Frontal cortex (tissue), 4 donors: ENCODE results near the gene KIF27. TPM values are rescaled to one million over a fixed set of nuclear protein-coding genes. Genes with fewer than 3 reads are reported as not detected.
"Not testable (repeated sequence)": the region's sequence is repeated elsewhere in the genome, so short reads cannot be mapped to it uniquely, and the experiment has no call there.

Experiments used
- DNase-seq, 2 donors: peaks; one replicate each; pipeline ENCODE4 v3.0.0; 2012; ENCODE audit warnings: low spot score in 2 of 2
- FAIRE-seq: peaks from 2 replicates; lab custom pipeline; 2012; peaks lifted over from hg19 to GRCh38; lab: Jason Lieb, UNC
- total RNA-seq: library from RNA; depleted of rRNA; stranded (reverse); fragments of >200 nt; gene quantifications from one replicate; pipeline ENCODE4 v1.2.3, GENCODE V29; 2014
- donor health status: control.
- donor health status: control.
- donor health status: control.

The KIF27 gene, protein sequence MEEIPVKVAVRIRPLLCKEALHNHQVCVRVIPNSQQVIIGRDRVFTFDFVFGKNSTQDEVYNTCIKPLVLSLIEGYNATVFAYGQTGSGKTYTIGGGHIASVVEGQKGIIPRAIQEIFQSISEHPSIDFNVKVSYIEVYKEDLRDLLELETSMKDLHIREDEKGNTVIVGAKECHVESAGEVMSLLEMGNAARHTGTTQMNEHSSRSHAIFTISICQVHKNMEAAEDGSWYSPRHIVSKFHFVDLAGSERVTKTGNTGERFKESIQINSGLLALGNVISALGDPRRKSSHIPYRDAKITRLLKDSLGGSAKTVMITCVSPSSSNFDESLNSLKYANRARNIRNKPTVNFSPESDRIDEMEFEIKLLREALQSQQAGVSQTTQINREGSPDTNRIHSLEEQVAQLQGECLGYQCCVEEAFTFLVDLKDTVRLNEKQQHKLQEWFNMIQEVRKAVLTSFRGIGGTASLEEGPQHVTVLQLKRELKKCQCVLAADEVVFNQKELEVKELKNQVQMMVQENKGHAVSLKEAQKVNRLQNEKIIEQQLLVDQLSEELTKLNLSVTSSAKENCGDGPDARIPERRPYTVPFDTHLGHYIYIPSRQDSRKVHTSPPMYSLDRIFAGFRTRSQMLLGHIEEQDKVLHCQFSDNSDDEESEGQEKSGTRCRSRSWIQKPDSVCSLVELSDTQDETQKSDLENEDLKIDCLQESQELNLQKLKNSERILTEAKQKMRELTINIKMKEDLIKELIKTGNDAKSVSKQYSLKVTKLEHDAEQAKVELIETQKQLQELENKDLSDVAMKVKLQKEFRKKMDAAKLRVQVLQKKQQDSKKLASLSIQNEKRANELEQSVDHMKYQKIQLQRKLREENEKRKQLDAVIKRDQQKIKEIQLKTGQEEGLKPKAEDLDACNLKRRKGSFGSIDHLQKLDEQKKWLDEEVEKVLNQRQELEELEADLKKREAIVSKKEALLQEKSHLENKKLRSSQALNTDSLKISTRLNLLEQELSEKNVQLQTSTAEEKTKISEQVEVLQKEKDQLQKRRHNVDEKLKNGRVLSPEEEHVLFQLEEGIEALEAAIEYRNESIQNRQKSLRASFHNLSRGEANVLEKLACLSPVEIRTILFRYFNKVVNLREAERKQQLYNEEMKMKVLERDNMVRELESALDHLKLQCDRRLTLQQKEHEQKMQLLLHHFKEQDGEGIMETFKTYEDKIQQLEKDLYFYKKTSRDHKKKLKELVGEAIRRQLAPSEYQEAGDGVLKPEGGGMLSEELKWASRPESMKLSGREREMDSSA (N-terminal part only)
- 15.1 TPM for total RNA-seq

- FAIRE-seq (no peak), DNase-seq (peak; percentile 89 to 95)
These were observed at the start of gene KIF27 for GRCh38 chr9:83920927-83921707. Gene KIF27 (minus strand): TSS chr9:83921432. CDS start chr9:83915591, 5,841 bp downstream.

DNA sequence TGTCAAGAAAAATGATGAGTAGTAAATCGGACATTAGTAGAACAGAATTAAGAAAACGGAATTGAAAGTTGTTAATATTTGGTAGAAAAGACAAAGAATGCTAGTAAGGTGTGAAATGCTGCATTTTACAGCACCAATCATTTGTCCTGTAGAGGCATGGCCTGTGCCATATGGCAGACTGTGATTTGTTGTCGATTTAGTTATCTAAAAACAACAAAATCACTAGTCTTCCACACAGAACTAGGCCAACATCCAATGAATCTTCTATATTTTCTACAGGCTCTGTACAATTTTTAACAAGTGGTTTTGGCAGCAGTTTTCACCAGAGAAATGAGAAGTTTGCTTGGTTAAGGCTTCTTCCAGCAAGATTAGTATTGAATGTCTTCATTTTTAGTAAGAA, 48.4 kb upstream of the KIF27 start:
- FAIRE-seq (no peak), DNase-seq (no peak)

DNA sequence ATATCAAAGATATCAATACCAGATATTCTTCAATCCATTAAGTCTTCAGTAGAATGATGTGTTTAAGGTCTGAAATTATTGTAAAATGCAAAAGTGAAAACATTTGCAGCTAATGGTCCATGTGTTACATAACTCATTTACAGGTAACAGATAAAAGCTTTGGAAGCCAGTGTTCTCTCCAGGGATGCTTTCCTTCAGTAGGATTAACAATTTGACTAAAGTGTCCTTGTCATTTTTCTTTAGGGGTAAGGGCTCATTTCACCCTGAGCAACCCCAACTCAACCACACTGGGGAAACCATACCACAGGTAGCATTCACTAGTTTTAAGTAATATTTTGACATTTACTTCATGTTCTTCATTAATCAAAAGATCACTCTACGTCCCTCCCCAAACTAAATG, 45.8 kb upstream of the KIF27 start:
- DNase-seq, result no peak
- no peak for FAIRE-seq

DNA sequence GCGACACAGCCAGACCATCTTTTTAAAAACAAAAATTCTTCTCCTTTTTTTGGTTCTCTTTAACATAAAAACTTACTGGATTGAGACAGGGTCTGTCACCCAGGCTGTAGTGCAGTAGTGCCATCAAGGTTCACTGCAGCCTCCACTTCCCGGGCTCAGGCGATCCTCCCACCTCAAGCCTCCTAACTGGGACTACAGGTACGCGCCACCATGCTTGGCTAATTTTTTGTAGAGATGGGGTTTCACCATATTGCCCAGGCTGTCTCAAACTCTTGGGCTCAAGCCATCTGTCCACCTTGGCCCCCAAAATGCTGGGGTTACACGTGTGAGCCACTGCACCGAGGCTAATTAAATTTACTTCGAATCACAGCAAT, 45.0 kb upstream of the KIF27 start:
- no peak for FAIRE-seq
- DNase-seq, result no peak

DNA sequence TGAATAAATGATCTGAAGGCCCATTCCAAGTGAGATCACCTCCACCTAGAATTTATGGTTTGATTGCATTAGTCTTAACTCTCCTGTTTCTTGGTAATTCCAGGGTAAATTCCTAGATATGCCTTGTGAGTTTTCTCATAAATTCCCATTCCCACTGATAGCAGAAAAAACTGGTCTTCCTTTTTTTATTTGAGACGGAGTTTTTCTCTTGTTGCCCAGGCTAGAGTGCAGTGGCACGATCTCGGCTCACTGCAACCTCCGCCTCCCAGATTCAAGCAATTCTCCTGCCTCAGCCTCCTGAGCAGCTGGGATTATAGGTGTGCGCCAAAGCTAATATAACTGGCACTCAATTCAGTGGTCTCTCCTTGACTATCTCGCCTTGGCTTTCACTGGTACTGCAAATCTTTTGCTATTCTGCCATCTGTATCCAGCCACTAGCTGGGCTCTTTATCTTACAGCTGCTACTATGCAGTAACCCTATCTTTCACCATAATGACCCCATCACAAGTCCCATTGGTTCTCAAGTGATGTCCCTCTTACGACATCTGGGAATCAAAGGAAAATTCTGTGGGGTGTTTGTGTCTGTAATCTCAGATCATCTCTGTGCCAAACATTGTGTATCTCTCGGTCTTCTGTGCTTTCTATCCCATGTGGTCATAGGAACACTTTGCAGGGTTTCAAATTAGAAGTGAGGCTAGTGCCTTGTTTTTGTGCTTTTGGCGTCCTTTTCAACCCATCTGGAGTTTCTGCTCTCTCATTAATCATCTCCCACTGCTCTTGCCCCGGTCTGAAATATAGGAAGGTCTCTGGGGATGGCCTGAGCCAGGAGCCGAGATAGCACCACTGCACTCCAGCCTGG, 44.3 kb upstream of the KIF27 start:
- DNase-seq (no peak), FAIRE-seq (no peak)

DNA sequence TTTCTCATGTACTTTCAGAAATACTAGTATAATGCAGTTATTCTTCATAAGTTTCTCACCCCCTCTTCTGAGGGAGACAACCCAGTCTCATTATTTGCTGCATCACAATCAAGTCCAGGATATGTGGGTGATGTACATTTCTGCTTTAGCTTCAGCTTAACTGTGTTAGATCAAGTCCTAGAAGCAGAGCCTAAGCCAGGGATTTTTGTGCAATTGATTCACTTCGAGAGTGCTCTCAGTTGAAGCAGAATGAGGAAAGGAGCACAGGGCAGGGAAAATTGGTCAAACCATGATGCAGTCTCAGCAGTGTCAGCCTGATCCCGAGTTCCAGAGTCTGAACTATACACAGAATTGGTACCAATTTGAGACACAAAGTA, 43.7 kb upstream of the KIF27 start:
- no peak for DNase-seq

DNA sequence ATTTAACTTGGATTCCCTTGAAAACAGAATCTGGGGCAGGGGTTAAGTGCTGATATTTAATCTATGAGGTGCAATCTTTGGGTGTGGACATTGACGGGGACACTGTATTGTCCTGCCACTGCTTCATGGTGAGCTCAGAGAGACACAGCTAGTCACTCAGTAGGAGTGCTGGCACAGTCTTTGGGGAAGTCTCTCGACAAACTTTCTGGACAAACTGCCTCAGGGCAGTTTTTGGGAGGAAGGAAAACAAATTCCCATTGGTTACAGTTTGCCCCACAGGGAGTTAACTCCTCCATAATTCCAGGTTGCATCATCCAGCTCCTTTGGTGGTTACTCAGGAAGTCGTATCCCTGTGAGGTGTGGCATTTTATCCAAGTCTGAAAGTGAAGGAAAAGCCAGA, 40.9 kb upstream of the KIF27 start:
- FAIRE-seq, result no peak

More for the DNA sequence above, 43.7 kb upstream of the KIF27 start:
- FAIRE-seq, result no peak

DNA sequence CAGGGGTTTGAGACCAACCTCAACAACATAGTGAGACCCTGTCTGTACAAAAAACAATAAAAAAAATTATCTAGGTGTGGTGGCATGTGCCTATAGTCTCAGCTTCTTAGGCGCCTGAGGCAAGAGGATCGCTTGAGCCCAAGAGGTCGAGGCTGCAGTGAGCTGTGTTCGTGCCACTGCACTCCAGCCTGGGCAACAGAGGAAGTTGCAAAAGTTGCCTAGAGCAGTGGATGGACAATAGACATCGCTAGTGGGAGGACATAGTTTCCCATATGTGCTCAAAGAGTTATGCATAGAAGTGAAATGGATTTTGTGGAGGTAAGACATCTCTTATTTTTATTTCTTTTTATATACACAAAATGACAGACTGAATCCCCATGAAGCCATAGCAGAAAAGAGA, 39.8 kb upstream of the KIF27 start:
- no peak for FAIRE-seq
- no peak for DNase-seq

More for the DNA sequence above, 40.9 kb upstream of the KIF27 start:
- DNase-seq, result no peak

DNA sequence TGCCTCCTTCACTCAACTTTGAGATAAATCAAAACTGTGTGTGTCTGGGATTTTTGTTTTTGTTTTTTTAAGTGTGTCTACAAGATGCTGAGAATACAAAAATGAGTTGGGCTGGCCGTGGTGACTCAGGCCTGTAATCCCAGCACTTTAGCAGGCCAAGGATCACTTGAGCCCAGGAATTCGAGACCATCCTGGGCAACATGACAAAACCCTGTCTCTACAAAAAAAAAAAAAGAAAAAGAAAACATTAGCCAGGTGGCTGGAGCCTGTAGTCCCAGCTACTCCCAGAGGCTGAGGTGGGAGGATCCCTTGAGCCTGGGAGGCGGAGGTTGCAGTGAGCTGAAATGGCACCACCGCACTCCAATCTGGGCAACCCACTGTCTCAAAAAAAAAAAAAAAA, 37.8 kb upstream of the KIF27 start:
- DNase-seq (no peak), FAIRE-seq (no peak)

DNA sequence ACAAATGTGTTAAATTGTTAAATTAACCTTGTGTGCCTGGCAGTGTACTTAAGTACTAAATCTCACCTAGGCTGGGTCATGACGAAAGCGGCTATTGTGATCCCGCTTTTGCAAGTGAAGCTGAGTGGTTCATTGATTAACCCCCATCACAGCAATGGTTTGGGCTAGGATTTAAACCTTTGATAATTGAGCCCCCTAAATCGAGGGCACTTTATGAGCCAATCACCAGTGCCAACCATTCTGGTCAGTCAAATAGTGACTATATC, 35.9 kb upstream of the KIF27 start:
- no peak for FAIRE-seq

DNA sequence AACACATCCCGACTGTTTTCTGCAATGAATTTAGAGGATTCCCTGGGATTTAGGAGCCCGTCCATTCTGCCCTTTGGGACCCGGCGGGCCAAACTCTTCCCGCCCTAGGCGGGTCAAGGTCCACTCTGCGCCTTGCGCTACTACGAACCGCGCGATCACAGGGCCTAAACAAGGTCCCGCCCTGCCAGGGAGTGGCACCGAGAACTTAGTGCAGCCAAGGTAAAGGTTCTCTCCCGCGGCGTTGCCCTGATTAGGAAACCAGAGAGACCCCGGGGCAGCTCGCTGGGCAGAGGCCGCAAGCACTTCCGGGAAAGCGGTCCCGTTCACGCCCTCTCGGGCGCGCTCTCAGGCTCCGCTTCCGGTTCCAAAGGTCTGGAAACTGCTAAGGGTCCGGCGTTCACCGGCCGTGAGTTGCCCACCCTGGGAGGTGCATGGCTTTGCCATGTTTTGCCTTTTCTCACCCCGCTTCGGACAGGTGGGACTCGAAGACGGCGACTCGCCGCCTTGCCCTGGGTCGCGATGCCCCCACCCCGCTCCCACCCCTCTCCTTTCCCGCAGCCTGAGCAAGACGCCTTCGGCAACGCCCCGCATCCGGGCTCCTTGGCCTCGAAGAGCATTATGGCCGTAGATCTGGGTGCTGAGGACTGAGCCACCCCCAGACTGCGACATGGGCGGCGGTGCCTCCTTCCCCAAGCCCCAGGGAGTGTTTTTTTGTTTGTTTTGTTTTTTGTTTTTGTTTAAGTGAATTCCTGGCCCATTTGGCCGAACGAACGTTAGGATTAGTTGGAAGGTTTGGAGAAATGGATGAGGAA, 35.4 kb upstream of the KIF27 start:
- FAIRE-seq, result no peak
- DNase-seq, result peak; percentile 55 to 73

More for the DNA sequence above, 35.9 kb upstream of the KIF27 start:
- no peak for DNase-seq

DNA sequence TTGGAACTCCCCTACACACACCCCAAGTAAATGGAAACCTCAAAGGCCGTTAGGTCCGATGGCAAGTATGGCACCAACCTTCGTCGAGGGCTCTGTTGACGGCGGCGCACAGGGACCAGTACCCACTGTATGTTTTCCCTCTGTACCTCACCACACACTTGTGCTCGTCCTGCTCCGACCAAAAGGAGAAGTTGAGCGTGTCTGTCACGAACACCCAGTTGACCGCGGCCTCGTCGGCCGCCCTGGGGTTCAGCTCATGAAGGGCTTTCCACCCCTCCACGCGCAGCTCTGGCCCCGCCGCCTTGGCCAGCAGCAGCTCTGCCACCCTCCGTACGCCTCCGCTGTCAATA, 34.8 kb upstream of the KIF27 start:
- no peak for DNase-seq
- FAIRE-seq, result no peak

DNA sequence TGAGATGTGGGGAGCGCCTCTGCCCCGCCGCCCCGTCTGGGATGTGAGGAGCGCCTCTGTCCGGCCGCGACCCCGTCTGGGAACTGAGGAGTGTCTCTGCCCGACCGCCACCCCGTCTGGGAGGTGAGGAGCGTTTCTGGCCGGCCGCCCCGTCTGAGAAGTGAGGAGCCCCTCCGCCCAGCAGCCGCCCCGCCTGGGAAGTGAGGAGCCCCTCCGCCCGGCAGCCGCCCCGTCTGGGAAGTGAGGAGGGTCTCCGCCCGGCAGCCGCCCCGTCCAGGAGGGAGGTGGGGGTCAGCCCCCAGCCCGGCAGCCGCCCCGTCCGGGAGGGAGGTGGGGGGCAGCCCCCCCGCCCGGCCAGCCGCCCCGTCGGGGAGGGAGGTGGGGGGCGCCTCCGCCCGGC, 26.9 kb upstream of the KIF27 start:
- not testable (repeated sequence) for FAIRE-seq, DNase-seq

DNA sequence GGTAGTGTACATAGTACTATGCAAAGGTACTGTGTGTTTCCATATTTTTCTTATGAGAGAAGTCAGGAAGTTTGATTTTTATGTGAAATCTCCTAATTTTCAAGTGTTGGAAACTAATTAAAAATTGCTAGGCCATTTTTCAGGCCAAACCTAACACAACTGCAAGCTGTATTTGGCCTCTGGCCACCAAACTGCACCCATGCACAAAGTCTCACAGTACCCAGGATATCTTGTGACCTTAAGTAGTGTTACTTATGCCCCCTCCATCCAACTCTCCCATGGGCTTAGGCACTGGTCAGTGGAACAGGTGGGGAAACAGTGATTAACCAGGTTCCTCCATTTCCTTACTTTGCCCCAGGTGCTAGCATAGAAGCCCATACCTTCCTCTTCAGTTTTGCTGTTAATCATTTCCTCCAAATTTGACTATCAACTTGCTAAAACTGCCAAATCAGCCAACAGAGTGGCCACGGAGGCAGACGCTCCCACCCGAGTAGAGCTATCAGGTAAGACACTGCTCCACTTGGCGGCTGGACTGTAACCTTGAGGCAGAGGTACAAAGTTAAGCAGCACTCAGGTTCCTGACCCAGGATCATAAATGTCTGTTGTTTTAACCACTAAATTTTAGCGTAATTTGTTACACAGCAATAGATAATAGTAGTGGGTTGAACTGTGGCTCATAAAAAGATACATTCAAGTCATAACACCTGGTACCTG, 19.5 kb upstream of the KIF27 start:
- DNase-seq, result no peak
- FAIRE-seq, result no peak

DNA sequence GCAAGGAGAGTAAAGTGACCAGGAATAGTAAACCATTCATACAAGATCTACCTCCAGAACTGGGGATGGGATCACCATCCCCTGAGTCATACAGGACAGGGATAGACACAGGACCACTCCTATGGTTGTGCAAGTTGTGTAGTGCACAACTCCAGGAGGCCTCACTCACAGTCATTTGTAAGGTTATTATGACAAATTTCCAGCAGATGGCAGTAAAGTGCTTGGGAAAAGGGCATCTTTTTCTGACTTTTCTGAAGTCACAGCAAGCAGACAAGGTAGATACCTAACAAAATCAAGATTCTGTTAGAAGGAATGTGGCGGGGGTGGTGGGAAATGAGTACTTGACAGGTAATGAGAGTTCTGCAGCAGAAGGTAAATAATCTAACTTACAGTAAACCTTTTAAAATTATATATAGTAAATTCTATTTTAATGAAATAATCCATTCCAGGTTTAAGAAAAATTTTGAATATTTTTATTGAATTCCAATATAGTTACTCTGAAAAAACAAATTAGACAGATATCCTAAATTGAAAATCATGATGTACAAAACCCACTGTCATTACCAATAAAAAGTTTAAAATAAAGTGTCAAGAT, 16.7 kb upstream of the KIF27 start:
- peak in 1 of 2 donors; percentile 51 for DNase-seq
- FAIRE-seq, result no peak

- no peak for FAIRE-seq
These were observed 15.3 kb upstream of the KIF27 start for GRCh38 chr9:83936523-83936922.

DNA sequence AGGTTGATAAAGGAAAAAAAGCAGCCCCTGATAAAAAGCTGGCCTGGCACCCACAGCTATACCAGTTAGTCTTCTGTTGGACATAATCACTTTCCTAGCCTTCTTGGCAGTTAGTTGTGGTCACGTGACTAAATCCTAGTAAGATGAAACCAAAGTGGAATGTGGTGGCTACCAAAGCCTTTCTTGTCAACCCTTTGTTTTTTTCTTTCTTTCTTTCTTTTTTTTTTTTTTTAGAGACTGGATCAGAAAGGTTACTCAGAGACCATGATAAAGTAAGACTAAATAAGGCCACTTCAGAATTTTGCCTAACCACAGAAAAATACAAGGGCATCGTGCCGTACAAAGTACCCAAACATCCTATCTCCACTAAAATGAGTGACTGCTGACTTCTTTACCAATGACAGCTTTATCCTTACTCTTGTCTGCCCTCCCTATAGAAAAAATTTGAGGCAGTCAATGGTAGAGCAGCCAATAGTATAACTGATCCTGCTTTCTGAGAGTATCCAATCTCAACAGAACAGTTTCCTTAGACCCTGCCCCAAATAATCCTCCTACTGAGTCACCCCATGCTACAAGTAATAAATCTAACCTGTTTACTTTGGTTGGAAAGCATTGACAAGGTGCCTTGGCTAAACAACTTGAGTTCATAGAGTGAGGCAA, 14.2 kb upstream of the KIF27 start:
- FAIRE-seq (no peak), DNase-seq (no peak)

More at GRCh38 chr9:83936523-83936922, 15.3 kb upstream of the KIF27 start:
- no peak for DNase-seq
